PC-3 (cell line): ENCODE measurements around the gene PUM2.

ENCODE experiments used
- EZH2 ChIP-seq: fragments of 300-600 bp; sonication (generic); IDR thresholded peaks from one replicate; pipeline ENCODE4 v1.6.1; 2017; ENCODE audit warnings: antibody characterized with exemption, mild to moderate bottlenecking, low read length; ENCODE audit not compliant: unreplicated experiment
- EZH2phosphoT487 ChIP-seq: fragments of 300-600 bp; sonication (generic); IDR thresholded peaks from 2 replicates; pipeline ENCODE4 v1.6.1; 2018; ENCODE audit warnings: mild to moderate bottlenecking, antibody characterized with exemption, low read length, borderline replicate concordance
- TF ChIP-seq, protein P1 (sequence below): fragments of 300-600 bp; sonication (generic); conservative IDR thresholded peaks from 2 replicates; pipeline ENCODE4 v1.5.1; 2017; ENCODE audit warnings: antibody characterized with exemption, low read depth, mild to moderate bottlenecking, low read length

DNA sequence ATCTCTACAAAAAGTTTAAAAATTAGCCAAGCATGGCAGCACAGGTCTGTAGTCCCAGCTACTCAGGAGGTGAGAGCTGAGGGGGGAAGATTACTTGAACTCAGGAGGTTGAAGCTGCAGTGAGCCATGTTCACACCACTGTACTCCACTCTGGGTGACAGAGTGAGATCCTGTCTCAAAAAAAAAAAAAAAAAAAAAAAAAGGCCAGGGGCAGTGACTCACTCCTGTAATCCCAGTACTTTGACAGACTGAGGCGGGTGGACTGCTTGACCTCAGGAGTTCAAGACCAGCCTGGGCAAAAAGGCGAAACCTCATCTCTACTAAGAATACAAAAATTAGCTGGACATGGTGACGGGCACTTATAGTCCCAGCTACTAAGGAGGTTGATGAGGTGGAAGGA lies 37.0 kb downstream of the PUM2 start:
- TF ChIP-seq EZH2 (no peak), EZH2phosphoT487 (no peak)
- TF ChIP-seq, protein P1, sequence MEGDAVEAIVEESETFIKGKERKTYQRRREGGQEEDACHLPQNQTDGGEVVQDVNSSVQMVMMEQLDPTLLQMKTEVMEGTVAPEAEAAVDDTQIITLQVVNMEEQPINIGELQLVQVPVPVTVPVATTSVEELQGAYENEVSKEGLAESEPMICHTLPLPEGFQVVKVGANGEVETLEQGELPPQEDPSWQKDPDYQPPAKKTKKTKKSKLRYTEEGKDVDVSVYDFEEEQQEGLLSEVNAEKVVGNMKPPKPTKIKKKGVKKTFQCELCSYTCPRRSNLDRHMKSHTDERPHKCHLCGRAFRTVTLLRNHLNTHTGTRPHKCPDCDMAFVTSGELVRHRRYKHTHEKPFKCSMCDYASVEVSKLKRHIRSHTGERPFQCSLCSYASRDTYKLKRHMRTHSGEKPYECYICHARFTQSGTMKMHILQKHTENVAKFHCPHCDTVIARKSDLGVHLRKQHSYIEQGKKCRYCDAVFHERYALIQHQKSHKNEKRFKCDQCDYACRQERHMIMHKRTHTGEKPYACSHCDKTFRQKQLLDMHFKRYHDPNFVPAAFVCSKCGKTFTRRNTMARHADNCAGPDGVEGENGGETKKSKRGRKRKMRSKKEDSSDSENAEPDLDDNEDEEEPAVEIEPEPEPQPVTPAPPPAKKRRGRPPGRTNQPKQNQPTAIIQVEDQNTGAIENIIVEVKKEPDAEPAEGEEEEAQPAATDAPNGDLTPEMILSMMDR, result no peak
